ENCODE measurements around the gene EIF4E3.
A peak's percentile ranks its signal among the peaks of the same experiment; 100 is the strongest.

Gene EIF4E3

DNA sequence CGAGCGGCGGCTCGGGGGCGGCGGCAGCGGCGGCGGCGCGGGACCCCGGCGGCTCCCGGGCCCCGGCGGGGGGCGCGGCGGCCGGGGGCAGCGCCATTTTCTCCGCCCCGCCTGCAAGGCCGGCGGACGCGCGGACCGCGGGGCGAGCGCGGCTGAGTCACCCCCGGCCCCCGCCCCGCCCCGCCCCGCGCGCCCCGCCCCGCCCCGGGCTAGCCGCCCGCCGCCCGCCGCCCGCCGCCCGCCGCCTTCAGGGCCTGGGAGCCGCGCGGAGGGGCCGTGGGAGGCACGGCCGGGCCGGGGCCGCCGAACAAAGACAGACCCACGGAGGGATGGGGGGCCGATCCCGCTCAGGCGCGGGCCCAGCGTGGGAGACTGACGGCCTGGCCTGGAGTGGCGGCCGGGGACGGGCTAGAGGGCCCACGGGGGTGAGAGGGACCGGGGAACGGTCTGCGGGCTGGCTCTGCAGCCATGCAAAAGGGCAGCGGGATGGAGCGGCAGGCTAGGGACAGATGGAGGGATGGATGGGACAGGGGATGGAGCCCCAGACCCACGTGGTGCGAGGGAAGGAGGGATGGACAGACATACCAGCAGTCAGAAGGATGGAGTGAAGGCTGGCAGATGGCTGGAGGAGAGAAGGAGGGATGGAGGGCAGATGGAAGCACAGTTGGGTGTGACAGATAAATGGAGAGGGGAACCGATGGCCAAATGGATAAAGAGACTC lies at the start of gene EIF4E3:
Gene EIF4E3 (minus strand): TSS at position 132 of the 721 bp plus-strand sequence. CDS start 35 bp downstream, at position 97.
- no peak for DNase-seq

DNA sequence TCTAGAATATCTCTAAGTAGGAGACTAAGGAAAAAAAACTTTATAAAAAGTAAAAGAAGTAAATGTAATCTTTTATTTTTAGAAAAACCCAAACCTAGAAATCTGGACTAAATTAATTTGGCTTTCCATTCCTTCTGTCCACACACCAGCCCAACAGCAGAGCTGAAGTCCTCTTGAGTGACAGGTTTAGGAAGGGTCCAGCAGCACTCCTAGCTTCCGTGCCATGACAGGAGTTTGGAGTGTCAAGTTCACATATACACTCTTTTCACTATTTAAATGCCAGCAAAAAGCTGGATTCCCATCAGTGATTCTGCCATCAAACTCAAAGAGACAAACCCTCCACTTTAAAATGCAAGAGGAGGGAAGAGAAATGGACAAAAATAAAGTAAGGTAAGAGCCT lies 46.7 kb upstream of the EIF4E3 start:
- DNase-seq = no peak

DNA sequence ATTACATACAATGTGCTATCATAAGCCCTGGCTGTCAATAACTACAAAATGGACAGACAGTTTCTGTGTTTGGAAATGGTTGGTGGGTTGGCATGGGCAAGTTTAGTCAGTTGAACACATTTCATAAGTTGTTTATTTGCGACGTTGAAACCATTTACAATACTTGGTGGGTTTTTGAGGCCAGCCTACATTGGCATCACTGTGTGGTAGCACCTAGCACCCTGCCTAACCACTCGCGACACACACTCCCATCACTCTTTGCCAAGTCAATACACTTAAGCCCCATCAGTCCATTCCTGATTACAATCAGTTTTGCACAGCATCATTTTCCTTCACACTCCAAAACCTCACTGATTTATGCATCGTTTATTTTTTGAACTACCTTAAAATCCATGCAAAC lies 45.9 kb upstream of the EIF4E3 start:
- no peak for DNase-seq

DNA sequence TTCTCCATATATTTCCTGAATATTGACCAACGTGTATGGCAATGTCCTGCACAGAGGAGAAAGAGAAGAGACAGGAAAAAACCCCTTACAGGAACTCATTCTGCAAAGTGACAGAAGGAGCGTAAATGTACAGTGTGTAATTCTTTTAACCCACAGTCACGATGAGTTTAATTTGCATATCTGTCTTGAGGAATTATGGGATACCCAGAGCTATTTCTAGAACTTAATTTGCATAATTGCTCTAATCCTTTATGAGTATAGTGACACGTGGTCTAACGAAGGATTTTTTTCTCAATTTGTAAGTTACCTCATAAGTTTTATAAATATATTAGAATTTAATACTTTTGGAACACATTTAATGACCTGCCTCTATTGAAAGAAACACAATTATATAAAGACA lies 38.2 kb upstream of the EIF4E3 start:
- no peak for DNase-seq

DNA sequence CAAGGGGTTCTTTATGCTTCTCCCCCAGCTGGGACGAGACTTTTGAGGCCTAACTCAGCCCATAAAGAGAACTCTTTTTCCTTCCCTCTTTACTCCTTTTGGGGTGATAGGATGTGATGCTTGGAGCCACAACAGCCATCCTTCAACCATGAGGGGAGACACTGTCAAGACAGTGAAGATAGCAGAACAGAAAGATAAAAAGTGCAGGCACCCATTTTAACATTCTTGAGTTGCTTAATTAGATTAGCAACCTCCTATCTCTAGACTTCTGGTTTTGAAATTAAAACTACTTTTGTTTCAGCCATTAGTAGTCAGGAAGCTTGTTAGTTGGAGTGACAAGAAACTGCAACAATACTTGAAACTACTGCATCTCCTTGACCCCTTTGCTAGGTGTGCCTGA lies 34.9 kb upstream of the EIF4E3 start:
- DNase-seq = no peak

DNA sequence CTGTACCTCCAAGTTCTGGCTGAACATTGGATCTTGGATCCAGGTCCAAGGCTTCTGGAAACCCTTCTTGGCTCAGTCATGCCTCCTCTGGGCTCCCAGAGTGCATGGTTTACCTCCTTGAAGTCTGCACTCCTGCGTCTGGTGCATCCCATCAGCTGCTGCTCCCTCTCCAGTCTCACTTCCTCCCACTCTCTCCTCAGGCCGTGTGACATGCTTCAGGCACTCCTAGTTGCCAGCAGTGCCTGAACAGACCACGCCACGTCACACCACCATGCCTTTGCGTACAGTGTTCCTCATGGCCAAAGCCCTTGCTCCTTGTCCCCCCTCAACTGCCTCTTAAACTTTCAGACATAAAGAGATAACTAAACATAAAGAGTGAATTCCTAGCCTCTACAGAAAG lies 34.2 kb upstream of the EIF4E3 start:
- no peak for DNase-seq

DNA sequence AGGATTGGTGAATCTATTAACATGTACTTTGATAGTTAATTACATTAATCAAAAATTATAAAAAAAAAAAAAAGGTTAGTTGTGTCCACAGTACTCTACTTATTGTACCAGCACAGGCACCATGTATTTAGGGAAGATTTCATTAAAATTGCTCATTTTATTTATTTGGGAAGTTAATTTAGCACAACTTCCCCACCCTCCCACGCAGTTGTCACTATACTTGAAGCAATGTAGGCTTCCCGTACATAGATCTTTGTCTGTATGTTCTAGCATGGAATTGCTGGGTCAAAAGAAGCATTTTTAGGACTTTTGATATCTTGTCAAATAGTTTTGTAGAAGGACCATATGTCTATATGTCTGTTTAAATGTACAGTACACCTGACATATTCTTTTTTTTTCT lies 32.9 kb upstream of the EIF4E3 start:
- no peak for DNase-seq

DNA sequence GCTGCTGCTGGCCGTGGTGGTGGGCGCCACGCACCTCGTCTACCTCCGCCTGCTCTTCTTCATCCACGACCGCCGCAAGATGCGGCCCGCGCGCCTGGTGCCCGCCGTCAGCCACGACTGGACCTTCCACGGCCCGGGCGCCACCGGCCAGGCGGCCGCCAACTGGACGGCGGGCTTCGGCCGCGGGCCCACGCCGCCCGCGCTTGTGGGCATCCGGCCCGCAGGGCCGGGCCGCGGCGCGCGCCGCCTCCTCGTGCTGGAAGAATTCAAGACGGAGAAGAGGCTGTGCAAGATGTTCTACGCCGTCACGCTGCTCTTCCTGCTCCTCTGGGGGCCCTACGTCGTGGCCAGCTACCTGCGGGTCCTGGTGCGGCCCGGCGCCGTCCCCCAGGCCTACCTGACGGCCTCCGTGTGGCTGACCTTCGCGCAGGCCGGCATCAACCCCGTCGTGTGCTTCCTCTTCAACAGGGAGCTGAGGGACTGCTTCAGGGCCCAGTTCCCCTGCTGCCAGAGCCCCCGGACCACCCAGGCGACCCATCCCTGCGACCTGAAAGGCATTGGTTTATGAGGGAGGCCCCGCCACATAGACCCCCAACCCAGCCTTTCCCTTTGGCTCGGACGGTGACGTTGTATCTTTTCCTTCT lies 29.5 kb upstream of the EIF4E3 start:
- DNase-seq = no peak

DNA sequence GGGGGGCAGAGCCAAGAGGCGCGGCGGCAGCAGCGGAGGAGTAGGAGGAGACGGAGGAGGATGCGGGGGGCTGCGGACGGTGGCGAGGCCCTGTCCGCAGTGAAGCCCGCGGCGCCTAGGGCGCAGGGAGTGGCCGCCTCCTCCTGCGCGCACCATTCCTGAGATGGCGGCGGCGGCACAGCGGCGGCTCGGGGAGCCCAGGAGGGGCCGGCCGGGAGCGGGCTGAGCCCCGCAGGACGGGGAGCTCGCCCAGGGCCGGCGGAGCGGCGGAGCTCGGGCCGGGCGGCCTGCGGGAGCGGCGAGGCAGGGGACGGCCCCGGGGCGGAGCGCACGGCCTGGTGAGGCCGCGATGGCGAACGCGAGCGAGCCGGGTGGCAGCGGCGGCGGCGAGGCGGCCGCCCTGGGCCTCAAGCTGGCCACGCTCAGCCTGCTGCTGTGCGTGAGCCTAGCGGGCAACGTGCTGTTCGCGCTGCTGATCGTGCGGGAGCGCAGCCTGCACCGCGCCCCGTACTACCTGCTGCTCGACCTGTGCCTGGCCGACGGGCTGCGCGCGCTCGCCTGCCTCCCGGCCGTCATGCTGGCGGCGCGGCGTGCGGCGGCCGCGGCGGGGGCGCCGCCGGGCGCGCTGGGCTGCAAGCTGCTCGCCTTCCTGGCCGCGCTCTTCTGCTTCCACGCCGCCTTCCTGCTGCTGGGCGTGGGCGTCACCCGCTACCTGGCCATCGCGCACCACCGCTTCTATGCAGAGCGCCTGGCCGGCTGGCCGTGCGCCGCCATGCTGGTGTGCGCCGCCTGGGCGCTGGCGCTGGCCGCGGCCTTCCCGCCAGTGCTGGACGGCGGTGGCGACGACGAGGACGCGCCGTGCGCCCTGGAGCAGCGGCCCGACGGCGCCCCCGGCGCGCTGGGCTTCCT lies 28.8 kb upstream of the EIF4E3 start, which contains the start of gene GPR27:
Gene GPR27 (plus strand): TSS at position 155 of the 909 bp plus-strand sequence. CDS start 195 bp downstream, at position 350.
- no peak for DNase-seq

DNA sequence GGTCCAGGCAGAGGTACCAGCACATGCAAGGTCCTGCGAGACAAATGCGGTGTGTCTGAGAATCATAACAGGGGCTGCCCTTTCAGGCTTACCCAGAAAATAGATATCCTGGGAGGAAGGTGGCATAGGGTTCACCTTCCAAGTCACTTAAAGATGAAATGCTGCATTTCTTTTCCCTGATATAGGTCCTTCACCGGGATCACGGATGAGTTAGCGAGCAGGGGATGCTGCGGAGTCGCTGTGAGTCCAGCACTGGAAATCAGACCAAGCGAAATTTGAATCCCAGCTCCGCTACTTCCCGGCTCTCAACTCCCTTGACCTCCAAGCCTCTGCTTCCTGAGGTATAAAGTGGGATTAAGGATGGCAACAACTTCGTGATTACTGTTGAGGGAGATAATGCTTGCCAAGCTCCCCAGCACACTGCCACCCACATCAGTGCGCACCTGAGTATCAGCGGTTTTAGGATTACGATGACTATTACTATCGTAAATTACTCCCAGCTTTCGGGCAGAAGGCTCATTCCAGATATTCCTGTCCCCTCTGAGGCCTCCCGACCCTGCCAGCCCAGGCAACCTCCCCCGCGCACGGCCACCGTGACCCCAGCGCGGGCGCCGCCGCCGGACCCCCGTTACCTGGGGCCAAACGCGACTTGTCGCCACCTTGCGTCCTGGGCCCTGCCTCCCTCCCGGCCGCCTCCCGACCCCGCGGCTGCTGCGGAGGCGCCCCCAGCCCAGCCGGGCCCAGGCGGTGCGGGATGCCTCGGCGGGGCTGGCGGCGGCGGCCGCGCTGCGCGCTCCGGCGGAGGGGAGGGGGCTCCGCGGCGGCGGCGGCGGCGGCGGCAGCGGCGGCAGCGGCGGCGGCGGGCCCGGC lies 27.9 kb upstream of the EIF4E3 start:
- DNase-seq = no peak

DNA sequence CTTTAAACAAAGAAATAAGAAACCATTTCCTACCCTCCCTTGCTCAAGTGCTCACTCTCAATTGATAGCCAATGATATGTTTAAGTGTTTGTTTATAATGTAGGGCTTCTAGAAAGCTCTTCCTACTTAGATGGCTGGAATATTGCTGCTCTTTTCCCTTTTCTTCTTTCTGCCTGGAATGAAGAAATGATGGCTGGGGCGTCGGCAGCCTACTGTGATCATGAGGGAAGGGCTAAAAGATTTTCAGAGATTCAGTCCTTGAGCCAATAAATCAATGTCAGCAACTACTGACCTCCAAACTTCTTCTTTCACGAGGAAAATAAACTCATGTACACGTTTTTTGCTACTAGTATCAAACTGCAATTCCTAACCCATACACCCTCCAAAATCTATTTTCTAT lies 26.4 kb upstream of the EIF4E3 start:
- DNase-seq = no peak

DNA sequence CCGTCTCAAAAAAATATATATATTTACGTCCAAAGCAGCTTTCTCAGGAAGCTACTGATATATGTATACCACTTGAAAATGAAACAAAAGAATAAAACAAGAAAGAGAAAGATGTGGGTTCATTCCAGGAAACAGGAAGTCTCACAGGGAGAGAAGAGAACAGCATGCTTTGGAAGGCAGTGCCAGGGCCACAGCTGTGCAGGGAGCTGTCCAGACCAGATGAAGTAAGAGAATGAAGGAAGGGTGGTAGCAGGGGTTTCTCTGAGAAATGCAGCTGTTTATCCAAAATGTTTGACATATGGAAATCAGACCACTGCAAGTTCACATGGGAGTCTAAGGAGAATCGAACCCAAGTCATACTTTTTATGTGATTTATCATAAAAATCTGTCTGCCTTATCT lies 19.5 kb upstream of the EIF4E3 start:
- DNase-seq = no peak

DNA sequence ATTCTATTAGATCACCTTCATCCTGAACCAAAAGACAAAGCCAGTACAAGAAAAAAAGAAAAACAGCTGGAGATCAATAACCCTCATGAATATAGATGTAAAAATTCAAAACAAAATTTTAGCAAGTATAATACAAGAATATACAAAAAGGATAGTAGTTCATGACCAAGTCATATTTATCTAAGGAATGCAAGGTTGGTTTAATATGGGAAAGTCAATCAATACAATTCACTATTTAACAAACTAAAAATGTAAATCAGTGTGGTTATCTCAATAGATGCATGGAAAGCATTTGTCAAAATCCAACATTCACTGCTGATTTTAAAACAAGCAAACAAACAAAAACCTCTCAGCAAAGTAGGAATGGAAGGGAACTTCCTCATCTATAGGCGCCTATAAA lies 17.4 kb upstream of the EIF4E3 start:
- no peak for DNase-seq

DNA sequence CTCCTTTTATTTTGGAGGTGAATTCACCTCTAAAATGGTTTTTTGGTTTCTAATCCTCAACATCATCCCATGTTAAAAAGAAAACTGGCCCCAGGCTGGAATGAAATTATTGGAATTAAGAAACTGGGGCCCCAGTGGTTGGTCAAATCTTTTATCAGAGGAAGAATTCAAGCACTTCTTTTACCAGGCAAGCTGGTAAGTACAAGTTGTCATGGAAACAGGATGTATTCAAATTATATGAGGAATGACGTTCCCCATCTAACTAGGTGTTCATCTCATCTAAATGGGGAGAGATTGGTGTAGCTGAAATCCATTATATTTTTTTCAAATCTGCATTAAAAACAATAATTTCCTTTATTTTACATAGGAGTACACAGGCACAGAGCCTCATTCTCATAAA lies 9.7 kb upstream of the EIF4E3 start:
- no peak for DNase-seq

DNA sequence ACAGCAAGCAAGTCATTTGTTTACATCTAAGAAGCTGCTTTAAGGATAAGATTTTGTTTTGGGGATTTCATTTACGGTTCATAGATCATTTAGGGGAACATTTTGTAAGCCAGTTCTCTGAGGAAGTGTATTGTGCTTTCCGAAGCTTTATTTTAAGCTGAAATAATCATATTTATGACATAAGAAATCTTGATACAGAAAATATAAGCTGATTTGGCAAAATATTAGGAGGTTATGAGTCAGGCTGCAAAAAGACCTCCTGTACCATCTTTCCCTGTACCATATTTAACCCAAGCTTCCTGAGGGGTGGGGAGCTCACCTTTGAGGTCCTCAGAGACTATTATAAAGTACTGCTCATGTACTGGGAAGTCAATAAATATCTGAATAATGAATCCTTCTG lies 8.1 kb upstream of the EIF4E3 start:
- no peak for DNase-seq

DNA sequence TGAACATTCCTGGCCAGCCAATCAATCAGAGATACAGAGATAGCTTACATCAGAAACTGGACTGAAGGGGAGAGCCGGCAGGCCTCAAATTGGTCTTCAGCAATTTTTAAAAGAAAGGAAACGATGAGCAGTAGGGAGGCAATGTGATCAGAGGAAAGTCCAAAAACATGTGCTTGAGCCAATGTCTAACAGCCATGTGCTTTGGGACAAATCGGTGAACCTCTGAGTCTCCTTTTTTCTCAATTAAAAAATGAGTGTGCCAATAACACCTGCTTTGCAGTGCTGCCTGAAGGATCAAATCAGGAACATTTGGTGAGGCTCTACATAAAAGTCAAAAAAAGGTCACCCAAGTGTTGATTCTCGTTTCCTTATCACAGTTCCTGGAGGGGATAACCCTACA lies 7.4 kb upstream of the EIF4E3 start:
- no peak for DNase-seq

DNA sequence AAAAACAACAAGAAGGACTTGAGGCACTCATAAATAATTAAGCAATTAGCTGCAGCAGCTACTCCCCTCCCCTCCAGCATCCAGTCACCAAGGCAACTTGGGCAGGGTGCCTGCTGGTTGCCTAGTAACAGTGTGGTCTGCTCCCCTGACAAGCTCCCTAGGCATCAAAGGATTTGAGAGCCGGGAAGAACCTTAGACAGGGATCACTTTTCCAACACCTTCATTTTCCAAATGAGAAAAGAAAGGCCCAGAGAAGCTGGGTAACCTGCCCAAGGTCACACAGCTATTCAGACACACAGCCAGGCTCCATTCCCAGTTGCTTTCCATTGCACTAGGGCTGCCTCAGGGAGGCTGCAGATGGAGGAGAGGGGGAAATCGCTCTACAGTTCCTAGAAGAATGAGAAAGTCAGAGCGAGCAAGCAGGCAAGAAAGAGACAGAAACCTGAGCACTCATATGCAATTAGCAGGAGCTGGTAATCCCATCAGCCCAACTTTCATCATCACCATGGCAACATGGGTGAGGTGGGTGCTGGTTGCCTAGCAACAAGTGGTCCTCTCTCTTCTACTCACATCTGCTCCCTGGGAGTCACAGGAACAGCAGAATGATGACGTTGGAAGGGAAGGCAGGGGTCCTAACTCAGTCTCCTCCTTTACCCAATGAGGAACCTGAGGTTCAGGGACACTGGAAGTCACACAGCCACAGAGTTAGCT lies 3.6 kb upstream of the EIF4E3 start:
- DNase-seq = peak in 1 of 2 experiments; percentile 7

DNA sequence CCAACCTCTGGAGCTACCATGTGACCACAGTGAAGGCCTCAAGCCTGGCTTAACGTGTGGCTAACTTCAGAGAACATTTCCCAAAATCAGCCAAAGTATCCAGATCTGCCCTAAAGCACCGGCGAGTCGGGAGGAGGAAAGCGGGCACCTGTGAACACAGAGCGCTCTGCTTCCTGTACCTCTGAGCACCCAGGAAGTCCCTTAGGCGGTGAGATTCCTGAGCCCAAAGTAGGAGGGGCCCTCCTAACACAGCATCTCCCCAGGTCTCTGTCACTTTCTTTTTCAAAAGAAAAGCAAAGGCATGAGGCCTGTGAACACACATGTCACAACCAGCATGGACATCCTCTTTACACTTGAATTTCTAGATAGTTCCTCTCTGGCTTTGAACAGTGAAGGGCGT lies 944 bp upstream of the EIF4E3 start:
- no peak for DNase-seq

DNA sequence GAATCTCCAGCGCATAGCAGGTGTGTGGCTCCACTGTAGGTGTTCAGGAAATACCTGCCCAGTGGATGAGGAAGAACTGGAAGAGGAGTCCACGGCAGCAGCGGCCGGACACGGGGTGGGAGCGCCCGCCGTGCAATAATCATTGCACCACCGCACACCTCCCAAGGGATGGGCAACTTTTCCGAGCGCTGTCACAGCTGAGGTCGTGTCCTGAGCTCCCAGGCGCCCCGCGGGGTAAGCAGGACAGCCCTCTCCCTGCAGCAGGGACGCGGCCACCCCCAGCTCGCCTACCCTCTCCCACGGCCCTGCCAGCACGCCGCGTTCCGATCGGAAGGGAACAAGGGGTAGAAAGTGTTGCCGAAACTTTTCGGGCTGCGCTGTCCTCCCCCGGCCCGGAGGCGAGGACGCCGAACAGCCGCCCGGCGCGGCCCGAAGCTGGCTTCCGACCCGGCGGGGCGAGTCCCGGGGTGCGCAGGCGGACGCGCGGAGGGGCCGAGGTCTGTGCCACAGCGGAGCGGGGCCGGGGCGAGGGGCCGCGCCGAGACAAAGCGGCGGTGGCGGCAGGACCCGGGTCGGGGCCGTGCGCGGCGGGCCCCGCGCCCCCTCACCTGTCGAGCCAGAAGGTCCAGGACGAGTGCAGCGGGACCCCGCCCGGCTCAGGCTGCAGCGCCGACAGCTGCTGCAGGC lies 475 bp downstream of the EIF4E3 start:
- no peak for DNase-seq

DNA sequence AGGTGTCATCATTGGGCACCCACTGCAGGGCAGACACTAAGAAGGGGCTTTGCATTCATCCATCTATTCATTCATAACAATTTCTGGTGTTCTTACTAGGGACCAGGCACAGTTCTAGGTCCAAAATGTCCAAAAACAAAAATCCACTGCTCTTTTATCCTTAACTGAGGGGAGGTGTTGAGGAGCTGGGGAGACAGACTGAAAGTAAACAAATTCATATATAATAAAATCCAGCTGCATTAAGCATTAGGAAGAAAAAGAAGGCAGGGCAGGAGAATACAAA lies 1.1 kb downstream of the EIF4E3 start:
- no peak for DNase-seq

DNA sequence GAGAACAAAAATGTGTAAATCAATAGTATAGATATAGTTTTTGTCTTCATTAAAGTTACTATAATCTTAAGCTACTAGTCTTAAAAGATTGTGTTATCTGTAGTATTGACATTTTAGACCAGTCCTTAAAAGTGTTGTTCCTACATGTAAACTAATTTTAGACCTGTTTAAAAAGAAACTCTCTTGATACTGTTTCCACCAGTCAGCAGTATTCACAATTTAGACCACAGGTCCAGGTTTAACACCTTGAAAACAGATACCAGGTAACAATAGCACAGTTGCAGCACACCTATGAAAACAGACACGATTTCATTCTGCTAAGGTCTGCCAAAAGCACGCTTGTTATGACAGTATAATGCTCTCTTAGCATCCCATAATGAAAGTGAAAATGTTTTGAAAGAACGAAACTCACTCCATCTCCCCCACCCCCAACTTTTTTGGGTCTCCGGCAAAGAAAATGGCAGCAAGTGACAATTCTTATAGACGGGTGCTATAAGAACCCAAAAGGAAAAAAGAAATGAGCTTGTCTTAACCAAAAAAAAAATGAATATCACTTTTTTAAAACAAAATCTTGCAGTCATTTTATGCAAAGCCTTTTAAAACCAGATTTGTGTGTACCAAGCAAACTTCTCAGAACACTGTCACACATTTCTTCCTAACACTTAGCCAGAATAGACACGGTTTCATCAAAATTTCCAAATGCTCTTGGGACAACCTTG lies 1.6 kb downstream of the EIF4E3 start:
- no peak for DNase-seq
